Heart right ventricle (tissue), 16 donors: Measurements from ENCODE around the gene TSEN2. TPM values are rescaled to one million over a fixed set of nuclear protein-coding genes. Genes with fewer than 3 reads are reported as not detected.

Experiments used
- ATAC-seq, 8 donors: fragments of 200-7000 bp; cut with Tn5 transposase; one replicate each; pipeline ENCODE4 v1.9.1; 2020; ENCODE audit warnings: mild to moderate bottlenecking in 8 of 8, moderate library complexity in 8 of 8, moderate number of reproducible peaks in 1 of 8
- DNase-seq, 2 donors: peaks; one replicate each; pipeline ENCODE4 v3.0.0-alpha.2; 2020
- H3K27ac ChIP-seq, 10 donors: fragments of 200-600 bp; sonication (generic) in 2 of 10; one replicate each; pipeline versions ENCODE4 v1.5.0 to v1.8.0; 2020 to 2022; ENCODE audit warnings: mild to moderate bottlenecking in 3 of 10
- H3K27me3 ChIP-seq, 7 donors: fragments of 200-600 bp; one replicate each; pipeline ENCODE4 v1.8.0; 2021 to 2022; ENCODE audit warnings: mild to moderate bottlenecking in 2 of 7
- H3K36me3 ChIP-seq, 9 donors: fragments of 200-600 bp; sonication (generic) in 1 of 9; one replicate each; pipeline versions ENCODE4 v1.5.0 to v1.8.0; 2020 to 2022; ENCODE audit warnings: mild to moderate bottlenecking in 2 of 9
- H3K4me1 ChIP-seq, 9 donors: fragments of 200-600 bp; sonication (generic) in 1 of 9; one replicate each; pipeline versions ENCODE4 v1.5.0 to v1.8.0; 2020 to 2022; ENCODE audit warnings: mild to moderate bottlenecking in 4 of 9
- H3K4me3 ChIP-seq, 10 donors: fragments of 200-600 bp; sonication (generic) in 2 of 10; one replicate each; pipeline versions ENCODE4 v1.5.0 to v1.8.0; 2020 to 2022; ENCODE audit warnings: mild to moderate bottlenecking in 7 of 10, moderate library complexity in 2 of 10
- H3K9me3 ChIP-seq, 11 donors: fragments of 200-600 bp in 10 of 11; sonication (generic) in 2 of 11; one replicate each; pipeline versions ENCODE4 v1.5.0 to v1.8.0; 2013 to 2022; ENCODE audit warnings: mild to moderate bottlenecking in 2 of 11, control low read depth in 1 of 11, moderate library complexity in 1 of 11
- WGBS, 2 donors: extraction: QIAGEN DNeasy Blood & Tissue Kit; methylation state at CpG; one replicate each; pipeline ENCODE4 v1.1.7; 2013; ENCODE audit warnings: inconsistent platforms in 1 of 2; 5-methylcytosine and 5-hydroxymethylcytosine counted together
- intact Hi-C, 10 donors: fragments of 100-400 bp; cut with DNase I; formaldehyde crosslinking; loops; one replicate each; pipeline versions ENCODE4 v1.11.1 to v1.14.2; 2022
- polyA plus RNA-seq, 2 donors: library from polyadenylated mRNA; stranded (reverse); fragments of 200-250 nt; gene quantifications; one replicate each; pipeline ENCODE4 v1.2.3, GENCODE V29; 2013
- total RNA-seq, 10 donors: library from RNA; stranded (reverse); fragmentation: NEBNext Ultra II Directional in 3 of 10; extraction: Animal tissue kit (Norgen Biotek cat#: 25700) in 3 of 10; gene quantifications; one replicate each; pipeline versions ENCODE4 v1.2.1 to v1.2.4, GENCODE V29; 2021 to 2023
- TF ChIP-seq, protein P1 (sequence below), 9 donors: fragments of 200-600 bp; sonication (generic) in 2 of 9; IDR thresholded peaks; one replicate each; pipeline versions ENCODE4 v1.5.0 to v1.8.0; 2021 to 2022; ENCODE audit warnings: antibody characterized with exemption in 9 of 9, mild to moderate bottlenecking in 5 of 9, moderate library complexity in 1 of 9
- donor health status: Arrhythmogenic right ventricular cardiomyopathy.
- donor health status: ischemic (EF 13 %, LVEDD 7.1; RV severe dilation, severe dysfunction).
- donor health status: healthy with polysubstance abuse.
- donor health status: DM: no; HTN: yes; CAD: no.
- donor health status: DM: no; HTN: no; CAD: no.
- donor health status: ischemic (EF 25% LVEDD 6.9; RV normal size, moderate dysfunction).
- donor health status: ischemic (EF 25% LVEDD 5.7; RV mildly dilated, moderate dysfunction).
- donor health status: healthy.
- donor health status: DM: yes; HTN: yes; CAD: no.
- donor health status: Ischemic cardiomyopathy.
- donor health status: ischemic (EF 35%, LVEDD 5.7; RV mildly dilated, moderate dysfunction).
- donor health status: nonischemic (EF 11% LVEDD 7.7; RV severe dilation, severe dysfunction).
- donor health status: DM: yes; HTN: yes; CAD: no.
- donor health status: PGD.
- donor health status: ischemic (EF 29% LVEDD 5.4; RV normal size, mild dysfunction).
- donor health status: nonischemic (EF 23%, LVEDD 6.1; RV moderate dilation, normal function).

Gene TSEN2
- total and polyA plus RNA-seq, 12 donors: 15.7 to 33.7 (median 19.8) TPM

GRCh38 chr3:12561397-12561796, 77.1 kb downstream of the TSEN2 start:
- 91 to 92% methylated on average over 2 of the region's 2 CpGs for WGBS, 2 donors
- no peaks in the 10 kb centered on the region for H3K27me3 ChIP-seq
- intact Hi-C loops: loop anchor here in 2 of 10 donors (5.0 to 10.0 kb wide), 3 partner anchors 101 to 163 kb away; partner anchors contain the start of gene RAF1 (in 1 of the 2)
- peak overlapping the region in 8 of 10 donors; percentile 18 to 98 (median 66) for H3K27ac ChIP-seq
- DNase-seq (no peak), ATAC-seq (no peak)
- TF ChIP-seq, protein P1, sequence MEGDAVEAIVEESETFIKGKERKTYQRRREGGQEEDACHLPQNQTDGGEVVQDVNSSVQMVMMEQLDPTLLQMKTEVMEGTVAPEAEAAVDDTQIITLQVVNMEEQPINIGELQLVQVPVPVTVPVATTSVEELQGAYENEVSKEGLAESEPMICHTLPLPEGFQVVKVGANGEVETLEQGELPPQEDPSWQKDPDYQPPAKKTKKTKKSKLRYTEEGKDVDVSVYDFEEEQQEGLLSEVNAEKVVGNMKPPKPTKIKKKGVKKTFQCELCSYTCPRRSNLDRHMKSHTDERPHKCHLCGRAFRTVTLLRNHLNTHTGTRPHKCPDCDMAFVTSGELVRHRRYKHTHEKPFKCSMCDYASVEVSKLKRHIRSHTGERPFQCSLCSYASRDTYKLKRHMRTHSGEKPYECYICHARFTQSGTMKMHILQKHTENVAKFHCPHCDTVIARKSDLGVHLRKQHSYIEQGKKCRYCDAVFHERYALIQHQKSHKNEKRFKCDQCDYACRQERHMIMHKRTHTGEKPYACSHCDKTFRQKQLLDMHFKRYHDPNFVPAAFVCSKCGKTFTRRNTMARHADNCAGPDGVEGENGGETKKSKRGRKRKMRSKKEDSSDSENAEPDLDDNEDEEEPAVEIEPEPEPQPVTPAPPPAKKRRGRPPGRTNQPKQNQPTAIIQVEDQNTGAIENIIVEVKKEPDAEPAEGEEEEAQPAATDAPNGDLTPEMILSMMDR (IDR thresholded peaks at IDR 0.05): no peak
- no peak overlapping the region for H3K4me3 ChIP-seq
- peaks cover 0 to 10% (median 0%) of the 10 kb centered on the region in 9 donors for H3K36me3 ChIP-seq
- H3K9me3 ChIP-seq: peaks cover 0 to 15% (median 6%) of the 10 kb centered on the region in 11 donors
- peaks cover 5 to 59% (median 56%) of the 10 kb centered on the region in 9 donors for H3K4me1 ChIP-seq

DNA sequence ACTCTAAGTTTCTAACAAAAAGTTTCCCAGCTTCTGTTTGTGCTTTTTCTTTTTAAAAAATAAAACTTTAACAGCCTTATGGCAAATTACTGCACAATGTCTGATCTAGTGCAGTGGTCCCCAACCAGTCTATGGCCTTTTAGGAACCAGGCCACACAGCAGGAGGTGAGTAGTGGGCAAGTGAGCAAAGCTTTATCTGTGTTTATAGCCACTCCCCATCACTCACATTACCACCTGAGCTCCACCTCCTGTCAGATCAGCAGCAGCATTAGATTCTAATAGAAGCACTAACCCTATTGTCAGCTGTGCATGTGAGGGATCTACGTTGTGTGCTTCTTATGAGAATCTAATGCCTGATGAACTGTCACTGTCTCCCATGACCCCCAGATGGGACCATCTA, 78.2 kb downstream of the TSEN2 start:
- DNase-seq (no peak), ATAC-seq (no peak)
- H3K4me3 ChIP-seq: no peak overlapping the region
- TF ChIP-seq, protein P1 (IDR thresholded peaks at IDR 0.05): no peak
- peak overlapping the region in 4 of 10 donors; percentile 30 to 72 (median 50) for H3K27ac ChIP-seq
- H3K36me3 ChIP-seq: peaks cover 0 to 16% (median 0%) of the 10 kb centered on the region in 9 donors
- 51 to 56% methylated on average over 1 of the region's 1 CpG for WGBS, 2 donors
- peaks cover 0 to 24% (median 8%) of the 10 kb centered on the region in 11 donors for H3K9me3 ChIP-seq
- H3K4me1 ChIP-seq: peaks cover 5 to 58% (median 55%) of the 10 kb centered on the region in 9 donors
- no peaks in the 10 kb centered on the region for H3K27me3 ChIP-seq
- intact Hi-C loops: loop anchor here in 2 of 10 donors (5.0 to 10.0 kb wide), 3 partner anchors 100 to 162 kb away; partner anchors contain the start of gene RAF1 (in 1 of the 2)

DNA sequence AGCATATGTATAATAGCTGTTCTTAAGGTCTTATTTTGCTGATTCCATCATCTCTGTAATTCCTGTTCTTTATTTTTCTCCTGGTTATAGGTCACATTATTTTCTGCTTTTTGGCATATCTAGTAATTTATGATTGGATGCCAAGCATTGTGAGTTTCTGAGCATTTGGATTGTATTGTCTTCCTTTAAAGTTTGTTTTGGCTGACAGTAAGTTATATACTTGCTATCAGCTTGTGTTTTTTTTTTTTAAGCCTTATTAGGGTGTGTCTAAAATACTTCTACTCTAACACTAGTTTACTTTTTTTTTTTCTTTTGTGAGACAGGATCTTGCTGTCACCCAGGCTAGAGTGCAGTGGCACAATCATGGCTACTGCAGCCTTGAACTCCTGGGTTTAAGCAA, 82.7 kb downstream of the TSEN2 start:
- no peaks in the 10 kb centered on the region for H3K27me3 ChIP-seq
- H3K4me3 ChIP-seq: no peak overlapping the region
- H3K9me3 ChIP-seq: peaks cover 0 to 24% (median 8%) of the 10 kb centered on the region in 11 donors
- H3K36me3 ChIP-seq: peaks cover 0 to 53% (median 22%) of the 10 kb centered on the region in 9 donors
- DNase-seq (no peak), ATAC-seq (no peak)
- intact Hi-C loops: loop anchor here in 2 of 10 donors (10.0 kb wide), 2 partner anchors 148 to 158 kb away; no protein-coding TSS in a partner anchor
- peaks cover 0 to 34% (median 19%) of the 10 kb centered on the region in 9 donors for H3K4me1 ChIP-seq
- H3K27ac ChIP-seq: no peak overlapping the region
- TF ChIP-seq, protein P1 (IDR thresholded peaks at IDR 0.05): no peak

- intact Hi-C loops: loop anchor here in 2 of 10 donors (10.0 kb wide), 2 partner anchors 146 to 156 kb away; no protein-coding TSS in a partner anchor
- peaks cover 0 to 71% (median 35%) of the 10 kb centered on the region in 9 donors for H3K36me3 ChIP-seq
- no peak overlapping the region for H3K4me3 ChIP-seq
- peaks cover 0 to 24% (median 8%) of the 10 kb centered on the region in 11 donors for H3K9me3 ChIP-seq
- H3K27me3 ChIP-seq: no peaks in the 10 kb centered on the region
- WGBS, 2 donors: 43 to 63% methylated on average over 3 of the region's 3 CpGs
- no peak overlapping the region for H3K27ac ChIP-seq
- H3K4me1 ChIP-seq: peaks cover 0 to 24% (median 13%) of the 10 kb centered on the region in 9 donors
- TF ChIP-seq, protein P1 (IDR thresholded peaks at IDR 0.05): no peak
- ATAC-seq (peak in 3 of 8 donors; percentile 55 to 68 (median 57)), DNase-seq (no peak)
These were observed 84.5 kb downstream of the TSEN2 start for GRCh38 chr3:12568747-12569146.
